ENCODE results near the gene GPATCH4. TPM values are rescaled to one million over a fixed set of nuclear protein-coding genes. Genes with fewer than 3 reads are reported as not detected.

The GPATCH4 gene
- total RNA-seq, 1 experiment from 2014 or later: 39.4 TPM

- Histone ChIP-seq H2AFZ (ENCODE audit: low read depth, low read length, poor library complexity, severe bottlenecking) (no peak within 1 kb of the TSS), H3K9me3 (ENCODE audit: control insufficient read depth in 1 of 2, insufficient read depth in 1 of 2, low read depth in 1 of 2, low read length in 2 of 2) (no peaks in the 10 kb centered on the region), H3K9me2 (ENCODE audit: insufficient read depth) (no peaks in the 10 kb centered on the region), H4K20me1 (ENCODE audit: insufficient read depth) (no peaks in the 10 kb centered on the region), H3K27ac (ENCODE audit: low read depth, low read length) (peak within 1 kb of the TSS; percentile 89), H3K9ac (ENCODE audit: low read length) (peak within 1 kb of the TSS; percentile 97), H3K4me3 (replicated peaks in 1 of 2; ENCODE audit: low read depth in 1 of 2, low read length in 2 of 2) (peak within 1 kb of the TSS; percentile 60 to 95), H3K4me1 (ENCODE audit: control insufficient read depth in 1 of 2, insufficient read depth in 2 of 2, low read length in 2 of 2) (peaks cover 6 to 30% of the 10 kb centered on the region in 2 experiments; a peak in 3 of 4 replicates), H3K27me3 (ENCODE audit: insufficient read depth, low read length) (no peaks in the 10 kb centered on the region), H3K4me2 (ENCODE audit: low read length) (peak within 1 kb of the TSS; percentile 84), H3K79me2 (ENCODE audit: insufficient read depth, low read length) (peaks cover 18% of the 10 kb centered on the region; the same call in 1 of the 2 replicates), H3K36me3 (ENCODE audit: control insufficient read depth in 1 of 2, insufficient read depth in 2 of 2, low read length in 2 of 2) (peaks cover 16 to 35% of the 10 kb centered on the region in 2 experiments; a peak in 3 of 4 replicates)
- CTCF ChIA-PET: interaction anchor here (1.0 to 2.3 kb wide), 5 partner anchors 10 to 97 kb away, joined by 3 to 12 read pairs (median 4); partner anchors contain the start of genes GPATCH4 and HAPLN2
- DNase-seq (ENCODE audit: low read depth, low spot score): no peak
- intact Hi-C loops (cut with micrococcal nuclease): no loop called here
- POLR2A ChIA-PET: interaction anchor here (0.5 to 0.9 kb wide), 4 partner anchors 13 to 499 kb away, joined by 3 to 4 read pairs (median 4); partner anchors contain the start of gene TTC24
- peak; percentile 88 for ATAC-seq
- RAD21 ChIA-PET (ENCODE audit: low non-redundant PET in 1 of 2, low total read pairs in 2 of 2, uncharacterized antibody in 2 of 2, unreplicated experiment in 2 of 2): interaction anchor here (0.6 kb wide), 2 partner anchors 25 to 58 kb away, joined by 3 read pairs; no protein-coding TSS in a partner anchor
- BruUV-seq (replicated peaks): no TSS peak
- TF ChIP-seq SIN3A (IDR thresholded peaks at IDR 0.05; ENCODE audit: low read depth) (peak; percentile 75), CBX3 (IDR thresholded peaks at IDR 0.05; ENCODE audit: low read depth) (no peak), ZBTB33 (IDR thresholded peaks at IDR 0.05; ENCODE audit: extremely low read depth, insufficient replicate concordance, low read length) (no peak), ELF1 (IDR thresholded peaks at IDR 0.05; ENCODE audit: borderline replicate concordance, low read depth) (no peak; the same call in 1 of the 2 replicates), EZH2phosphoT487 (IDR thresholded peaks at IDR 0.05; ENCODE audit: borderline replicate concordance) (no peak), ZFX (IDR thresholded peaks at IDR 0.05) (peak; percentile 94), SRF (IDR thresholded peaks at IDR 0.05; ENCODE audit: low read depth) (no peak), ATF3 (IDR thresholded peaks at IDR 0.05) (no peak), YY1 (IDR thresholded peaks at IDR 0.05; ENCODE audit: extremely low read depth, insufficient replicate concordance, low read depth, low read length) (no peak), CEBPB (IDR thresholded peaks at IDR 0.05; ENCODE audit: low read depth) (no peak), POLR2AphosphoS5 (IDR thresholded peaks at IDR 0.05; ENCODE audit: low read depth, low read length) (peak; percentile 98), FOSL1 (IDR thresholded peaks at IDR 0.05; ENCODE audit: low read depth) (no peak), RAD21 (IDR thresholded peaks at IDR 0.05; ENCODE audit: low read depth) (no peak), POLR2A (IDR thresholded peaks at IDR 0.05; ENCODE audit: borderline replicate concordance, extremely low read depth, insufficient read depth, insufficient read length) (peak; percentile 86), MAX (IDR thresholded peaks at IDR 0.05) (0 out of 2 replicates have a peak, but pooled peaks have one; percentile 66), ZNF274 (IDR thresholded peaks at IDR 0.05; ENCODE audit: low read depth, low read length) (no peak), TCF7L2 (IDR thresholded peaks at IDR 0.05; ENCODE audit: borderline replicate concordance, extremely low read depth, insufficient read depth, insufficient read length) (peak; percentile 9), EZH2 (IDR thresholded peaks at IDR 0.05) (no peak), EGR1 (IDR thresholded peaks at IDR 0.05; ENCODE audit: low read depth) (no peak), JUND (IDR thresholded peaks at IDR 0.05) (no peak)
- TF ChIP-seq, protein P1, sequence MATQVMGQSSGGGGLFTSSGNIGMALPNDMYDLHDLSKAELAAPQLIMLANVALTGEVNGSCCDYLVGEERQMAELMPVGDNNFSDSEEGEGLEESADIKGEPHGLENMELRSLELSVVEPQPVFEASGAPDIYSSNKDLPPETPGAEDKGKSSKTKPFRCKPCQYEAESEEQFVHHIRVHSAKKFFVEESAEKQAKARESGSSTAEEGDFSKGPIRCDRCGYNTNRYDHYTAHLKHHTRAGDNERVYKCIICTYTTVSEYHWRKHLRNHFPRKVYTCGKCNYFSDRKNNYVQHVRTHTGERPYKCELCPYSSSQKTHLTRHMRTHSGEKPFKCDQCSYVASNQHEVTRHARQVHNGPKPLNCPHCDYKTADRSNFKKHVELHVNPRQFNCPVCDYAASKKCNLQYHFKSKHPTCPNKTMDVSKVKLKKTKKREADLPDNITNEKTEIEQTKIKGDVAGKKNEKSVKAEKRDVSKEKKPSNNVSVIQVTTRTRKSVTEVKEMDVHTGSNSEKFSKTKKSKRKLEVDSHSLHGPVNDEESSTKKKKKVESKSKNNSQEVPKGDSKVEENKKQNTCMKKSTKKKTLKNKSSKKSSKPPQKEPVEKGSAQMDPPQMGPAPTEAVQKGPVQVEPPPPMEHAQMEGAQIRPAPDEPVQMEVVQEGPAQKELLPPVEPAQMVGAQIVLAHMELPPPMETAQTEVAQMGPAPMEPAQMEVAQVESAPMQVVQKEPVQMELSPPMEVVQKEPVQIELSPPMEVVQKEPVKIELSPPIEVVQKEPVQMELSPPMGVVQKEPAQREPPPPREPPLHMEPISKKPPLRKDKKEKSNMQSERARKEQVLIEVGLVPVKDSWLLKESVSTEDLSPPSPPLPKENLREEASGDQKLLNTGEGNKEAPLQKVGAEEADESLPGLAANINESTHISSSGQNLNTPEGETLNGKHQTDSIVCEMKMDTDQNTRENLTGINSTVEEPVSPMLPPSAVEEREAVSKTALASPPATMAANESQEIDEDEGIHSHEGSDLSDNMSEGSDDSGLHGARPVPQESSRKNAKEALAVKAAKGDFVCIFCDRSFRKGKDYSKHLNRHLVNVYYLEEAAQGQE (IDR thresholded peaks at IDR 0.05; ENCODE audit: low read depth): no peak
These were observed 9.7 kb downstream of the GPATCH4 start, which contains the start of gene NAXE for GRCh38 chr1:156591432-156592157. TSS of gene NAXE (plus strand) at chr1:156591776. CDS start at chr1:156591805, 29 bp downstream.

All from HCT116 (cell line).